ENCODE results near the gene FYB1. TPM values are rescaled to one million over a fixed set of nuclear protein-coding genes. Genes with fewer than 3 reads are reported as not detected.

FYB1 gene
- total RNA-seq, 1 experiment from 2014 or later = 10.5 TPM

DNA sequence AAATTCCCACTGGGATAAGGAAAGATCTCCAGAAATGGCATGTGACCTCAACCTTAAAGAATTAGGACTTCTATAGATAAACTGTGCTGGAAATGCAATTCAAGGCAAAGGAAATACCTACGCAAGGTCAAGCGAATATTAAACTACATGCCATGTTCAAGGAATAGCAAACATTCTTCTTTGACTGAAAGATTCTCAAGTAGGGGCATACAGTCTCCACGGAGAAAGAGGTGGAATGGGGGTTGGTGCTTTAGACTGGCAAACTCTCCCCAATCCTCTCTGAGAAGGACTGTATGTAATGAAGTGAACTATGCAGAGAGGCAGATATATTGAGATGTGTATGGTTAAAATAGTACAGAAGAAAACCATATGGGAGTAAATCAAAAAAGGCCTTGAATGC, 151.3 kb downstream of the FYB1 start:
- Histone ChIP-seq H4K20me1 (ENCODE audit: insufficient read depth) (peaks cover 32% of the 10 kb centered on the region), H3K36me3 (ENCODE audit: low read depth) (peaks cover 55% of the 10 kb centered on the region), H3F3A (ENCODE audit: insufficient read depth, low read depth) (peaks cover 8% of the 10 kb centered on the region), H3K9me3 (ENCODE audit: insufficient read depth, low read depth) (no peaks in the 10 kb centered on the region), H3K27ac (no peak overlapping the region), H3K9me2 (ENCODE audit: insufficient read depth) (no peaks in the 10 kb centered on the region), H3K4me1 (replicated peaks; ENCODE audit: insufficient read depth) (peaks cover 17% of the 10 kb centered on the region), H3K79me2 (ENCODE audit: low read depth) (peaks cover 99% of the 10 kb centered on the region), H3K4me2 (no peak overlapping the region), H3K27me3 (ENCODE audit: insufficient read depth, low read depth) (no peaks in the 10 kb centered on the region), H3K4me3 (no peak overlapping the region), H2AFZ (no peak overlapping the region)
- intact Hi-C loops (cut with micrococcal nuclease; ENCODE audit: unreplicated experiment) = no loop called here
- ChIA-PET POLR2A (ENCODE audit: unreplicated experiment) (no interaction called here), CTCF (interaction anchor here (0.6 kb wide), 1 partner anchor 746 kb away, joined by 5 read pairs; no protein-coding TSS in a partner anchor)
- BruUV-seq (replicated peaks) = no TSS peak
- no peak for TF ChIP-seq CTCF (conservative IDR thresholded peaks at IDR 0.05)
- no peak for TF ChIP-seq EZH2 (IDR thresholded peaks at IDR 0.05; ENCODE audit: low read depth)
- no peak for DNase-seq

DNA sequence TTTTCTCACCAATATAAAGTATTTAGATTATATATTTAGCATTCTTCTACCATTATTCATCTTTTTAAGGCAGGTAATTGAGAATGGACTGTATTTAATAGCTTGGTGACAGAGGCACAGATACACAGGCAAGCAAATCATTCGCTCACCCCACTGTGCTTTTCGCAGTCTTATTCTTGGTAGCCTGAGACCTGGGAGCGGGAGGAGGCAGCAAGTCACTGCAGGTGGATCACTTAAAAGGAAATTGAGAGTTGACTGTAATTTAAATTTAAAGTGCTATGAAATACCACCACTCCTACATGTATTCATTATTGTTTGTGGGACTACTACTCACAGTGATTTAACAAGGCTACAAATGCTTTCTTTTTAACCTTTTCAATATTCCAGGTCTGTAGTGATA, 154.9 kb downstream of the FYB1 start:
- H3K27ac ChIP-seq = no peak overlapping the region
- H4K20me1 ChIP-seq (ENCODE audit: insufficient read depth) = peaks cover 58% of the 10 kb centered on the region
- intact Hi-C loops (cut with micrococcal nuclease; ENCODE audit: unreplicated experiment) = no loop called here
- H3K4me3 ChIP-seq = no peak overlapping the region
- no peak overlapping the region for H3K4me2 ChIP-seq
- H3K9me3 ChIP-seq (ENCODE audit: insufficient read depth, low read depth) = no peaks in the 10 kb centered on the region
- no peaks in the 10 kb centered on the region; the same call in 1 of the 2 replicates for H3F3A ChIP-seq (ENCODE audit: insufficient read depth, low read depth)
- H3K9me2 ChIP-seq (ENCODE audit: insufficient read depth) = no peaks in the 10 kb centered on the region
- CTCF ChIA-PET = no interaction called here
- H3K79me2 ChIP-seq (ENCODE audit: low read depth) = peaks cover 100% of the 10 kb centered on the region
- no TSS peak for BruUV-seq (replicated peaks)
- H3K27me3 ChIP-seq (ENCODE audit: insufficient read depth, low read depth) = no peaks in the 10 kb centered on the region
- H3K4me1 ChIP-seq (replicated peaks; ENCODE audit: insufficient read depth) = no peaks in the 10 kb centered on the region; the same call in 1 of the 2 replicates
- TF ChIP-seq CTCF (conservative IDR thresholded peaks at IDR 0.05) = no peak
- TF ChIP-seq EZH2 (IDR thresholded peaks at IDR 0.05; ENCODE audit: low read depth) = no peak
- POLR2A ChIA-PET (ENCODE audit: unreplicated experiment) = no interaction called here
- no peak for DNase-seq
- H2AFZ ChIP-seq = no peak overlapping the region
- H3K36me3 ChIP-seq (ENCODE audit: low read depth) = peaks cover 61% of the 10 kb centered on the region

GRCh38 chr5:39063037-39063436, 156.3 kb downstream of the FYB1 start:
- peaks cover 47% of the 10 kb centered on the region for H3K36me3 ChIP-seq (ENCODE audit: low read depth)
- CTCF ChIA-PET = no interaction called here
- H3K9me2 ChIP-seq (ENCODE audit: insufficient read depth) = no peaks in the 10 kb centered on the region
- no peaks in the 10 kb centered on the region for H3K9me3 ChIP-seq (ENCODE audit: insufficient read depth, low read depth)
- H2AFZ ChIP-seq = no peak overlapping the region
- TF ChIP-seq EZH2 (IDR thresholded peaks at IDR 0.05; ENCODE audit: low read depth) = no peak
- no peak for TF ChIP-seq CTCF (conservative IDR thresholded peaks at IDR 0.05)
- no peaks in the 10 kb centered on the region for H3K27me3 ChIP-seq (ENCODE audit: insufficient read depth, low read depth)
- no peak for DNase-seq
- H3K4me3 ChIP-seq = no peak overlapping the region
- H3K4me1 ChIP-seq (replicated peaks; ENCODE audit: insufficient read depth) = no peaks in the 10 kb centered on the region; the same call in 1 of the 2 replicates
- H3K4me2 ChIP-seq = no peak overlapping the region
- 0 out of 2 replicates have a peak overlapping the region, but pooled peaks have one; percentile 0 for H3K27ac ChIP-seq
- POLR2A ChIA-PET (ENCODE audit: unreplicated experiment) = interaction anchor here (0.6 kb wide), 1 partner anchor 192 kb away, joined by 3 read pairs; no protein-coding TSS in a partner anchor
- H3F3A ChIP-seq (ENCODE audit: insufficient read depth, low read depth) = no peaks in the 10 kb centered on the region; the same call in 1 of the 2 replicates
- BruUV-seq (replicated peaks) = no TSS peak
- intact Hi-C loops (cut with micrococcal nuclease; ENCODE audit: unreplicated experiment) = no loop called here
- peaks cover 61% of the 10 kb centered on the region for H4K20me1 ChIP-seq (ENCODE audit: insufficient read depth)
- H3K79me2 ChIP-seq (ENCODE audit: low read depth) = peaks cover 100% of the 10 kb centered on the region
